ENCODE measurements around the gene LRRTM2.
"Not testable (repeated sequence)": the region's sequence is repeated elsewhere in the genome, so short reads cannot be mapped to it uniquely, and the experiment has no call there.

LRRTM2 gene

GRCh38 chr5:138874771-138875551, at the start of gene LRRTM2:
LRRTM2 (minus strand) TSS chr5:138875335; CDS start chr5:138874911, 424 bp downstream.
- DNase-seq (ENCODE audit: low read depth in 2 of 2): no peak

GRCh38 chr5:138922494-138922893, 47.4 kb upstream of the LRRTM2 start:
- DNase-seq (ENCODE audit: low read depth in 2 of 2): no peak

GRCh38 chr5:138921362-138921761, 46.2 kb upstream of the LRRTM2 start:
- not testable (repeated sequence) for DNase-seq (ENCODE audit: low read depth in 2 of 2)

GRCh38 chr5:138920181-138920580, 45.0 kb upstream of the LRRTM2 start:
- DNase-seq (ENCODE audit: low read depth in 2 of 2): no peak

- DNase-seq (ENCODE audit: low read depth in 2 of 2): no peak
These were observed 43.6 kb upstream of the LRRTM2 start for GRCh38 chr5:138918686-138919085.

- no peak for DNase-seq (ENCODE audit: low read depth in 2 of 2)
These were observed 39.2 kb upstream of the LRRTM2 start for GRCh38 chr5:138914338-138914737.

GRCh38 chr5:138913773-138914172, 38.6 kb upstream of the LRRTM2 start:
- no peak for DNase-seq (ENCODE audit: low read depth in 2 of 2)

- DNase-seq (ENCODE audit: low read depth in 2 of 2): no peak
These were observed 37.0 kb upstream of the LRRTM2 start for GRCh38 chr5:138912093-138912492.

- DNase-seq (ENCODE audit: low read depth in 2 of 2): no peak
These were observed 36.3 kb upstream of the LRRTM2 start for GRCh38 chr5:138911441-138911840.

- no peak for DNase-seq (ENCODE audit: low read depth in 2 of 2)
These were observed 35.5 kb upstream of the LRRTM2 start for GRCh38 chr5:138910546-138911185.

GRCh38 chr5:138909734-138910133, 34.6 kb upstream of the LRRTM2 start:
- no peak for DNase-seq (ENCODE audit: low read depth in 2 of 2)

- DNase-seq (ENCODE audit: low read depth in 2 of 2): no peak
These were observed 30.4 kb upstream of the LRRTM2 start for GRCh38 chr5:138905541-138905940.

GRCh38 chr5:138903130-138903775, 28.1 kb upstream of the LRRTM2 start:
- DNase-seq (ENCODE audit: low read depth in 2 of 2): no peak

- DNase-seq (ENCODE audit: low read depth in 2 of 2): no peak
These were observed 26.6 kb upstream of the LRRTM2 start for GRCh38 chr5:138901716-138902115.

- no peak for DNase-seq (ENCODE audit: low read depth in 2 of 2)
These were observed 25.3 kb upstream of the LRRTM2 start for GRCh38 chr5:138900281-138900965.

GRCh38 chr5:138898742-138899141, 23.6 kb upstream of the LRRTM2 start:
- no peak for DNase-seq (ENCODE audit: low read depth in 2 of 2)

GRCh38 chr5:138898299-138898698, 23.2 kb upstream of the LRRTM2 start:
- DNase-seq (ENCODE audit: low read depth in 2 of 2): no peak

GRCh38 chr5:138895918-138896317, 20.8 kb upstream of the LRRTM2 start:
- DNase-seq (ENCODE audit: low read depth in 2 of 2): no peak

GRCh38 chr5:138890644-138891043, 15.5 kb upstream of the LRRTM2 start:
- no peak for DNase-seq (ENCODE audit: low read depth in 2 of 2)

- DNase-seq (ENCODE audit: low read depth in 2 of 2): no peak
These were observed 14.9 kb upstream of the LRRTM2 start for GRCh38 chr5:138889994-138890393.

GRCh38 chr5:138884554-138884953, 9.4 kb upstream of the LRRTM2 start:
- no peak for DNase-seq (ENCODE audit: low read depth in 2 of 2)

GRCh38 chr5:138884094-138884493, 9.0 kb upstream of the LRRTM2 start:
- no peak for DNase-seq (ENCODE audit: low read depth in 2 of 2)
